Ovary (tissue), 9 donors: ENCODE results near the gene TBC1D1. TPM values are rescaled to one million over a fixed set of nuclear protein-coding genes. Genes with fewer than 3 reads are reported as not detected.

Source experiments
- DNase-seq, 5 donors: peaks; one replicate each; pipeline ENCODE4 v3.0.0-alpha.2; 2019 to 2020
- H3K27ac ChIP-seq, 2 donors: fragments of 200-600 bp; one replicate each; pipeline versions ENCODE4 v1.5.1 to v1.8.0; 2019 to 2022
- H3K27me3 ChIP-seq: fragments of 200-600 bp; one replicate; pipeline ENCODE4 v1.8.0; 2022
- H3K36me3 ChIP-seq: fragments of 200-600 bp; sonication (generic); one replicate; pipeline ENCODE4 v1.5.1; 2019
- H3K4me1 ChIP-seq: one replicate; pipeline ENCODE4 v1.8.1; 2013; ENCODE audit warnings: mild to moderate bottlenecking, moderate library complexity; ENCODE audit not compliant: insufficient read depth
- H3K4me3 ChIP-seq: fragments of 200-600 bp; sonication (generic); one replicate; pipeline ENCODE4 v1.5.1; 2017
- H3K9me3 ChIP-seq, 2 donors: fragments of 200-600 bp in 1 of 2; sonication (generic) in 1 of 2; one replicate each; pipeline versions ENCODE4 v1.5.1 to v1.8.1; 2013 to 2019; ENCODE audit warnings: mild to moderate bottlenecking in 1 of 2, moderate library complexity in 1 of 2
- CTCF ChIP-seq, 3 donors: fragments of 450-650 bp in 2 of 3; fragments of 200-600 bp in 1 of 3; IDR thresholded peaks; one replicate each; pipeline versions ENCODE4 v1.5.1 to v1.8.0; 2016 to 2022; ENCODE audit warnings: antibody characterized with exemption in 3 of 3, mild to moderate bottlenecking in 1 of 3
- EP300 ChIP-seq: sonication (generic); formaldehyde crosslinking; IDR thresholded peaks from one replicate; pipeline ENCODE4 v1.6.1; 2017; ENCODE audit warnings: antibody characterized with exemption
- POLR2A ChIP-seq: fragments of 450-650 bp; IDR thresholded peaks from one replicate; pipeline ENCODE4 v1.6.1; 2017; ENCODE audit warnings: antibody characterized with exemption, mild to moderate bottlenecking, moderate library complexity
- WGBS, 3 donors: extraction: QIAGEN DNeasy Blood & Tissue Kit in 1 of 3; methylation state at CpG; one replicate each; pipeline versions ENCODE4 v1.1.5 to v1.1.7; 2013 to 2017; 5-methylcytosine and 5-hydroxymethylcytosine counted together
- intact Hi-C, 4 donors: fragments of 100-400 bp; cut with DNase I; formaldehyde crosslinking; loops; one replicate each; pipeline versions ENCODE4 v1.11.0 to v1.15.1; 2022 to 2023
- polyA plus RNA-seq, 2 donors: library from polyadenylated mRNA; stranded (reverse); fragments of 200-250 nt in 1 of 2; fragments of 350-450 nt in 1 of 2; fragmentation: Illumina TruSeq in 1 of 2; extraction: RNeasy Lipid Tissue Mini Kit (QIAGEN cat#74804) in 1 of 2; gene quantifications; one replicate each; pipeline ENCODE4 v1.2.3, GENCODE V29; 2013 to 2014
- total RNA-seq, 7 donors: library from RNA; depleted of rRNA in 2 of 7; stranded (reverse); fragments of >200 nt in 2 of 7; fragmentation: NEBNext Ultra II Directional in 3 of 7; extraction: Animal tissue kit (Norgen Biotek cat#: 25700) in 3 of 7; gene quantifications; one replicate each; pipeline versions ENCODE4 v1.1.0 to v1.2.4, GENCODE V29; 2016 to 2023
- donor health status: DM: no; HTN: no; CAD: no; lungs with moderate emphysema.
- donor health status: DM: no; HTN: no; CAD: no.
- donor health status: Bipolar disorder and iron deficiency.
- donor health status: DM: yes; HTN: yes; CAD: no.
- donor health status: DM: no; HTN: no; CAD: no.
- donor health status: DM: yes; HTN: yes; CAD: no.

The TBC1D1 gene
- total and polyA plus RNA-seq, 9 donors, result 39.5 to 104 (median 63.9) TPM

GRCh38 chr4:37946503-37947179 lies 55.8 kb downstream of the TBC1D1 start:
- Histone ChIP-seq H3K9me3 (no peaks in the 10 kb centered on the region), H3K36me3 (no peaks in the 10 kb centered on the region), H3K4me3 (no peak overlapping the region), H3K4me1 (no peaks in the 10 kb centered on the region), H3K27ac (no peak overlapping the region), H3K27me3 (no peaks in the 10 kb centered on the region)
- intact Hi-C loops, result no loop called here
- TF ChIP-seq EP300 (no peak), POLR2A (no peak), CTCF (IDR thresholded peaks at IDR 0.05) (no peak)
- WGBS, 3 donors, result 74 to 78% (median 75%) methylated on average over 10 of the region's 10 CpGs
- DNase-seq, result no peak

GRCh38 chr4:37948542-37948941 lies 57.7 kb downstream of the TBC1D1 start:
- Histone ChIP-seq H3K4me3 (no peak overlapping the region), H3K9me3 (no peaks in the 10 kb centered on the region), H3K27me3 (no peaks in the 10 kb centered on the region), H3K4me1 (no peaks in the 10 kb centered on the region), H3K36me3 (no peaks in the 10 kb centered on the region), H3K27ac (no peak overlapping the region)
- no peak for TF ChIP-seq CTCF (IDR thresholded peaks at IDR 0.05)
- no peak for TF ChIP-seq EP300
- no peak for TF ChIP-seq POLR2A
- 81 to 92% (median 86%) methylated on average over 4 of the region's 4 CpGs for WGBS, 3 donors
- intact Hi-C loops, result no loop called here
- DNase-seq, result no peak

GRCh38 chr4:37949636-37950426 lies 58.9 kb downstream of the TBC1D1 start:
- Histone ChIP-seq H3K9me3 (no peaks in the 10 kb centered on the region), H3K27me3 (no peaks in the 10 kb centered on the region), H3K4me3 (no peak overlapping the region), H3K27ac (no peak overlapping the region), H3K4me1 (no peaks in the 10 kb centered on the region), H3K36me3 (no peaks in the 10 kb centered on the region)
- intact Hi-C loops, result no loop called here
- WGBS, 3 donors, result 73 to 76% (median 75%) methylated on average over 9 of the region's 9 CpGs
- TF ChIP-seq POLR2A, result no peak
- TF ChIP-seq CTCF (IDR thresholded peaks at IDR 0.05), result no peak
- TF ChIP-seq EP300, result no peak
- no peak for DNase-seq

- Histone ChIP-seq H3K4me3 (no peak overlapping the region), H3K27me3 (no peaks in the 10 kb centered on the region), H3K4me1 (no peaks in the 10 kb centered on the region), H3K36me3 (no peaks in the 10 kb centered on the region), H3K9me3 (no peaks in the 10 kb centered on the region), H3K27ac (no peak overlapping the region)
- TF ChIP-seq CTCF (IDR thresholded peaks at IDR 0.05), result no peak
- no peak for TF ChIP-seq EP300
- no peak for TF ChIP-seq POLR2A
- no peak for DNase-seq
- WGBS, 3 donors, result 91 to 95% (median 92%) methylated on average over 10 of the region's 10 CpGs
- intact Hi-C loops, result no loop called here
Measured at GRCh38 chr4:37951461-37952352, 60.8 kb downstream of the TBC1D1 start.
